ENCODE measurements around the gene POU6F2. TPM values are rescaled to one million over a fixed set of nuclear protein-coding genes. Genes with fewer than 3 reads are reported as not detected.

POU6F2 gene
- total RNA-seq, 4 donors from 2014 or later: not detected

- no peak overlapping the region for H3K27ac ChIP-seq
- no peaks in the 10 kb centered on the region for H3K4me1 ChIP-seq
- H3K9me3 ChIP-seq: no peaks in the 10 kb centered on the region
- H3K4me3 ChIP-seq: no peak overlapping the region
- no peaks in the 10 kb centered on the region for H3K36me3 ChIP-seq
- TF ChIP-seq, protein P1, sequence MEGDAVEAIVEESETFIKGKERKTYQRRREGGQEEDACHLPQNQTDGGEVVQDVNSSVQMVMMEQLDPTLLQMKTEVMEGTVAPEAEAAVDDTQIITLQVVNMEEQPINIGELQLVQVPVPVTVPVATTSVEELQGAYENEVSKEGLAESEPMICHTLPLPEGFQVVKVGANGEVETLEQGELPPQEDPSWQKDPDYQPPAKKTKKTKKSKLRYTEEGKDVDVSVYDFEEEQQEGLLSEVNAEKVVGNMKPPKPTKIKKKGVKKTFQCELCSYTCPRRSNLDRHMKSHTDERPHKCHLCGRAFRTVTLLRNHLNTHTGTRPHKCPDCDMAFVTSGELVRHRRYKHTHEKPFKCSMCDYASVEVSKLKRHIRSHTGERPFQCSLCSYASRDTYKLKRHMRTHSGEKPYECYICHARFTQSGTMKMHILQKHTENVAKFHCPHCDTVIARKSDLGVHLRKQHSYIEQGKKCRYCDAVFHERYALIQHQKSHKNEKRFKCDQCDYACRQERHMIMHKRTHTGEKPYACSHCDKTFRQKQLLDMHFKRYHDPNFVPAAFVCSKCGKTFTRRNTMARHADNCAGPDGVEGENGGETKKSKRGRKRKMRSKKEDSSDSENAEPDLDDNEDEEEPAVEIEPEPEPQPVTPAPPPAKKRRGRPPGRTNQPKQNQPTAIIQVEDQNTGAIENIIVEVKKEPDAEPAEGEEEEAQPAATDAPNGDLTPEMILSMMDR (IDR thresholded peaks at IDR 0.05 in 4 of 5, conservative IDR thresholded peaks at IDR 0.05 in 1 of 5): no peak
- no peak for TF ChIP-seq POLR2A (IDR thresholded peaks at IDR 0.05)
- DNase-seq (no peak), ATAC-seq (no peak)
- H3K27me3 ChIP-seq: no peaks in the 10 kb centered on the region
- intact Hi-C loops (cut with DNase I; ENCODE audit: low total_unique reads): no loop called here
- in situ Hi-C loops (cut with MboI; ENCODE audit: low sequenced_read_pairs in 4 of 4): no loop called here
Observed at GRCh38 chr7:39017369-39017915, 39.7 kb downstream of the POU6F2 start.

- DNase-seq: no peak
- in situ Hi-C loops (cut with MboI; ENCODE audit: low sequenced_read_pairs in 4 of 4): no loop called here
- H3K4me3 ChIP-seq: no peak overlapping the region
- no peak overlapping the region for H3K27ac ChIP-seq
- no peak for TF ChIP-seq POLR2A (IDR thresholded peaks at IDR 0.05)
- TF ChIP-seq, protein P1 (IDR thresholded peaks at IDR 0.05 in 4 of 5, conservative IDR thresholded peaks at IDR 0.05 in 1 of 5): no peak
- no peaks in the 10 kb centered on the region for H3K9me3 ChIP-seq
- no peaks in the 10 kb centered on the region for H3K4me1 ChIP-seq
- no peaks in the 10 kb centered on the region for H3K27me3 ChIP-seq
- intact Hi-C loops (cut with DNase I; ENCODE audit: low total_unique reads): no loop called here
- ATAC-seq: no peak
- no peaks in the 10 kb centered on the region for H3K36me3 ChIP-seq
Observed at GRCh38 chr7:39022796-39023195, 45.1 kb downstream of the POU6F2 start.

DNA sequence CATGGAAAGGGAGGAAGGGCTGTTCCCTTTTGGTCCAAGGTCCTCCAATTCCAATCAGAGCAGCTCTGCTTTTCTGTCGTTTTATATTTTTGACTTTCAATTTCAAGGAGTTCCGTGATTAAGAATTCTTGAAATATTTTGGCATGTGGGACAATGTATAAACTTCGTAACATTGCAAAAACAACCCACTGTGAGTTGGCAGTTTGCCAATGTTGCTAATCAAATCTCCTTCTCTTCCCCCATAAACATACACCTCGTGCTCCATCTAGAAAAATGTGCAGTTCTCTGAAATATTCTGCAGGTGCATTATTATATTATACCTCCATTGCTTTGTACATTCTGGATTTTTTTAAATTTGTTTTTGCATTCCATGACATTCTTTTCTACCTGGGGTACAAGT is 49.8 kb downstream of the POU6F2 start:
- DNase-seq (no peak), ATAC-seq (no peak)
- intact Hi-C loops (cut with DNase I; ENCODE audit: low total_unique reads) (no loop called here), in situ Hi-C loops (cut with MboI; ENCODE audit: low sequenced_read_pairs in 4 of 4) (no loop called here)
- no peaks in the 10 kb centered on the region for H3K9me3 ChIP-seq
- no peaks in the 10 kb centered on the region for H3K27me3 ChIP-seq
- no peak overlapping the region for H3K4me3 ChIP-seq
- no peak overlapping the region for H3K27ac ChIP-seq
- TF ChIP-seq, protein P1 (IDR thresholded peaks at IDR 0.05 in 4 of 5, conservative IDR thresholded peaks at IDR 0.05 in 1 of 5): no peak
- no peak for TF ChIP-seq POLR2A (IDR thresholded peaks at IDR 0.05)
- H3K36me3 ChIP-seq: no peaks in the 10 kb centered on the region
- no peaks in the 10 kb centered on the region for H3K4me1 ChIP-seq

DNA sequence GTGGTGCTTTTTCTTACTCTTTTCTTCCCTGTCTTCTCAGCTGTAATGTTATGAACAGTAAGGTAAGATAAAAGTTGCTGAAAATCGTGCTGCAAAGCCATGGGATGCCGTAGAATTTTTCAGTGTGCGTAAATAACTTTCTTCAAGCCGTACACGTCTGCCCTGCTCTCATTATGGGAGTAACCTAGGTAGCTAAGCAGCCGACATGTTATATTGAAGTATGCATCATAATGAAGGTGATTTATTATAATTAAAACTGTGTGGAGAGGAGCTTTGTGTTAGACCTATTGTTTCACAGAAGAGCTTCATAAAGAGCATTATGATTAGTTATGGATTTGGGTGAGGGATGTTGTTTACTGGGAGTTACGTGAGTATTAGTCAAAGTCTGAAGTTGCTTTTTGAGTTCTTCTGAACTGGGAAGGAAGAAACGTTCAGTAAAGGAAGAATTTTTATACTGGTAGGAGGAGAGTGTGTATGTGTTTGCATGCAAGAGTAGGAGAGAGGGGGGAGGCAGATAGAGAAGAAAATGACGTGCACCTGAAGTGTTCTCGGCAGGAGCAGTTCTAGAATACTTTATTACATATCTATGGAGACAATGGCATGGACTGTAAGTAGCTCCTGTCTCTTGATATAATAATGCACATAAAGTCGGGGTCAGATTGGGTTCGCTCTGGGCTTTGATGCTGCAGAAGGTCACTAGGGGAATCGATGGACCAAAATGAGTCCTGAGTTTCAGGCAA is 56.3 kb downstream of the POU6F2 start:
- ATAC-seq: no peak
- intact Hi-C loops (cut with DNase I; ENCODE audit: low total_unique reads): no loop called here
- H3K4me3 ChIP-seq: no peak overlapping the region

More for the DNA sequence above, 56.3 kb downstream of the POU6F2 start:
- Histone ChIP-seq H3K36me3 (no peaks in the 10 kb centered on the region), H3K4me1 (no peaks in the 10 kb centered on the region), H3K27ac (no peak overlapping the region), H3K27me3 (no peaks in the 10 kb centered on the region), H3K9me3 (no peaks in the 10 kb centered on the region)
- in situ Hi-C loops (cut with MboI; ENCODE audit: low sequenced_read_pairs in 4 of 4): no loop called here
- no peak for DNase-seq
- TF ChIP-seq POLR2A (IDR thresholded peaks at IDR 0.05): no peak
- TF ChIP-seq, protein P1 (IDR thresholded peaks at IDR 0.05 in 4 of 5, conservative IDR thresholded peaks at IDR 0.05 in 1 of 5): no peak
